K562 (cell line): ENCODE measurements around the gene GATA5. TPM values are rescaled to one million over a fixed set of nuclear protein-coding genes. Genes with fewer than 3 reads are reported as not detected.

ENCODE experiments used
- ARID1B ChIP-seq: fragments of 450-650 bp; IDR thresholded peaks from 2 replicates; pipeline ENCODE4 v1.6.1; 2016; ENCODE audit warnings: antibody characterized with exemption, mild to moderate bottlenecking, inconsistent platforms
- BRD4 ChIP-seq: fragments of 200-600 bp; sonication (generic); IDR thresholded peaks from 2 replicates; pipeline ENCODE4 v1.6.1; 2017; ENCODE audit warnings: inconsistent platforms
- CEBPZ ChIP-seq: fragments of 150-350 bp; IDR thresholded peaks from 2 replicates; pipeline ENCODE4 v1.6.1; 2014; ENCODE audit warnings: low read depth, mild to moderate bottlenecking, low read length, borderline replicate concordance
- L3MBTL2 ChIP-seq: fragments of 450-650 bp; IDR thresholded peaks from 2 replicates; pipeline ENCODE4 v1.6.1; 2016; ENCODE audit warnings: mild to moderate bottlenecking, moderate library complexity
- MAZ ChIP-seq, 2 experiments: fragments of 450-650 bp in 1 of 2; sonication (generic) in 1 of 2; formaldehyde crosslinking; IDR thresholded peaks in 1 of 2; conservative IDR thresholded peaks in 1 of 2; 2 replicates each; pipeline versions ENCODE4 v1.4.0 to v1.5.0; 2020; ENCODE audit warnings: mild to moderate bottlenecking in 1 of 2, missing genetic modification reagents in 1 of 2
- MYBL2 ChIP-seq, 2 experiments: fragments of 450-650 bp in 1 of 2; sonication (generic) in 1 of 2; formaldehyde crosslinking in 1 of 2; IDR thresholded peaks; 2 replicates each; pipeline versions ENCODE4 v1.6.1 to v1.8.1; 2017 to 2022; ENCODE audit warnings: borderline replicate concordance in 1 of 2, inconsistent platforms in 1 of 2, low read depth in 1 of 2, mild to moderate bottlenecking in 1 of 2, missing genetic modification reagents in 1 of 2, moderate library complexity in 1 of 2
- NBN ChIP-seq: fragments of 450-650 bp; IDR thresholded peaks from 2 replicates; pipeline ENCODE4 v1.6.1; 2016; ENCODE audit warnings: low read depth, mild to moderate bottlenecking
- PHB2 ChIP-seq: fragments of 450-650 bp; IDR thresholded peaks from 2 replicates; pipeline ENCODE4 v1.6.1; 2017; ENCODE audit warnings: low read depth
- RNF2 ChIP-seq: sonication (generic); IDR thresholded peaks from 2 replicates; pipeline ENCODE4 v1.6.1; 2016
- TBL1XR1 ChIP-seq, 2 experiments: IDR thresholded peaks; 2 replicates each; pipeline ENCODE4 v1.6.1; 2012; ENCODE audit warnings: improper control_type of control experiment in 2 of 2, low read length in 2 of 2, mild to moderate bottlenecking in 1 of 2
- TEAD1 ChIP-seq, 2 experiments: fragments of 450-650 bp in 1 of 2; sonication (generic) in 1 of 2; formaldehyde crosslinking; IDR thresholded peaks; 2 replicates each; pipeline versions ENCODE4 v1.4.0 to v1.8.0; 2020 to 2022; ENCODE audit warnings: mild to moderate bottlenecking in 2 of 2, missing genetic modification reagents in 1 of 2
- TOE1 ChIP-seq, 2 experiments: fragments of 450-650 bp in 1 of 2; sonication (generic) in 1 of 2; formaldehyde crosslinking in 1 of 2; IDR thresholded peaks; 2 replicates each; pipeline versions ENCODE4 v1.7.1 to v1.8.0; 2016 to 2022; ENCODE audit warnings: borderline replicate concordance in 2 of 2, mild to moderate bottlenecking in 2 of 2, antibody characterized with exemption in 1 of 2, inconsistent platforms in 1 of 2, low read depth in 1 of 2, missing genetic modification reagents in 1 of 2, moderate library complexity in 1 of 2
- ZFPM2 ChIP-seq: fragments of 250-450 bp; sonication (Bioruptor Pico); IDR thresholded peaks from 2 replicates; pipeline ENCODE4 v1.5.1; 2022; ENCODE audit warnings: mild to moderate bottlenecking
- ZNF561 ChIP-seq: fragments of 450-650 bp; formaldehyde crosslinking; conservative IDR thresholded peaks from 2 replicates; pipeline ENCODE4 v1.4.0; 2020; ENCODE audit warnings: mild to moderate bottlenecking, moderate library complexity
- ZNF699 ChIP-seq: fragments of 250-450 bp; sonication (Bioruptor Pico); IDR thresholded peaks from 2 replicates; pipeline ENCODE4 v1.8.0; 2021; ENCODE audit warnings: mild to moderate bottlenecking, moderate library complexity; ENCODE audit not compliant: insufficient replicate concordance
- ZNF75A ChIP-seq: fragments of 450-650 bp; formaldehyde crosslinking; IDR thresholded peaks from 2 replicates; pipeline ENCODE4 v1.4.0; 2020; ENCODE audit warnings: mild to moderate bottlenecking
- polyA plus RNA-seq, 8 experiments: library from polyadenylated mRNA; depleted of rRNA in 4 of 8; stranded (reverse) in 5 of 8; unstranded in 3 of 8; fragments of >200 nt; fragmentation: Nextera tagmentation in 2 of 8; fragmentation: Illumina TruSeq in 1 of 8; extraction: Ambion mirVana in 2 of 8; extraction: Trizol in 1 of 8; gene quantifications; 2 replicates each; pipeline versions ENCODE4 v1.2.1 to v1.2.3, GENCODE V29; 2011 to 2014; ENCODE audit warnings: inconsistent platforms in 1 of 8, missing spikeins in 1 of 8
- total RNA-seq, 7 experiments: library from RNA; depleted of rRNA in 6 of 7; stranded (reverse); fragments of >200 nt in 6 of 7; fragmentation: Illumina TruSeq in 2 of 7; extraction: Trizol in 2 of 7; gene quantifications; 2 replicates each; pipeline versions ENCODE4 v1.2.1 to v1.2.3, GENCODE V29; 2011 to 2021; ENCODE audit warnings: low replicate concordance in 1 of 7
- TF ChIP-seq, protein P1 (sequence below): fragments of 250-450 bp; sonication (Bioruptor Pico); IDR thresholded peaks from 2 replicates; pipeline ENCODE4 v1.5.0; 2021
- TF ChIP-seq, protein P2 (sequence below): sonication (generic); formaldehyde crosslinking; IDR thresholded peaks from 2 replicates; pipeline ENCODE4 v1.5.0; 2020; ENCODE audit warnings: missing genetic modification reagents

GATA5 gene
- total and polyA plus RNA-seq, 9 of the 15 experiments (the other 6 are each of a cell fraction or from before 2014, with no cell fraction given) = 0.09 to 0.57 (median 0.20) TPM; not detected in 3

DNA sequence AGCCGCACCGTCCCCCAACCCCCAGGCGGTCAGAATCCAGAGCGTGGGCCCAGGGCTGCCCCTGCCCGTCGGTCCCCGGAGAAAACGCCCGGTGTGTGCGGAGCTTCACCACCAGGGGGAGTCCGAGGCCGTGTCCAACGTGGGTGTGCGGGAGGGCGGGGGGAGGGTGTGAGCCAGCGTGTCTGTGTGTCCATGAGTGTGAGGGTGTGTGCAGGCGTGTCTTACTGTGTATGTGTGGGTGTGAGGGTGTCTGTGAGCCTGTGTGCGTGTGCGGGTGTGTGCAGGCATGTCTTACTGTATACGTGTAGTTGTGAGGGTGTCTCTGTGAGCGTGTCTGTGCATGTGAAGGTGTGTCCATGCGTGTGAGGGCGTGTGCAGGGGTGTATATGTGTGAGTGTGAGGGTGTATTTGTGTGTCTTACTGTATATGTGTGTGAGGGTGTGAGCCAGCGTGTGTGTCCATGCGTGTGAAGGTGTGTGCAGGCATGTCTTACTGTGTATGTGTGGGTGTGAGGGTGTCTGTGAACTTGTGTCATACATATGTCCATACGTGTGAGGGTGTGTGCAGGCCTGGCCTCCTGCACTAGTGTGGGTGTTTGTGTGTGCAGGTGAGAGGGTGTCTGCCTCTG is 24.6 kb upstream of the GATA5 start (continued):
- TF ChIP-seq MAZ (CRISPR knock-in tag; conservative IDR thresholded peaks at IDR 0.05 in 1 of 2, IDR thresholded peaks at IDR 0.05 in 1 of 2) = peak; percentile 88 to 94; a peak in 3 of 4 replicates
- TF ChIP-seq PHB2 = 0 out of 2 replicates have a peak, but pooled peaks have one; percentile 29
- peak; percentile 32 for TF ChIP-seq ARID1B
- TF ChIP-seq, protein P1, sequence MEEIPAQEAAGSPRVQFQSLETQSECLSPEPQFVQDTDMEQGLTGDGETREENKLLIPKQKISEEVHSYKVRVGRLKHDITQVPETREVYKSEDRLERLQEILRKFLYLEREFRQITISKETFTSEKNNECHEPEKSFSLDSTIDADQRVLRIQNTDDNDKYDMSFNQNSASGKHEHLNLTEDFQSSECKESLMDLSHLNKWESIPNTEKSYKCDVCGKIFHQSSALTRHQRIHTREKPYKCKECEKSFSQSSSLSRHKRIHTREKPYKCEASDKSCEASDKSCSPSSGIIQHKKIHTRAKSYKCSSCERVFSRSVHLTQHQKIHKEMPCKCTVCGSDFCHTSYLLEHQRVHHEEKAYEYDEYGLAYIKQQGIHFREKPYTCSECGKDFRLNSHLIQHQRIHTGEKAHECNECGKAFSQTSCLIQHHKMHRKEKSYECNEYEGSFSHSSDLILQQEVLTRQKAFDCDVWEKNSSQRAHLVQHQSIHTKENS (CRISPR knock-in tag) = no peak
- 0 out of 2 replicates have a peak, but pooled peaks have one; percentile 26 for TF ChIP-seq L3MBTL2
- no peak for TF ChIP-seq ZFPM2
- TF ChIP-seq ZNF75A (CRISPR knock-in tag) = 0 out of 2 replicates have a peak, but pooled peaks have one; percentile 4
- TF ChIP-seq RNF2 = no peak
- peak; percentile 44; the same call in 1 of the 2 replicates for TF ChIP-seq TOE1 (IDR thresholded peaks at IDR 0.05; ENCODE audit: borderline replicate concordance)
- TF ChIP-seq TOE1 (CRISPR knock-in tag; IDR thresholded peaks at IDR 0.05; ENCODE audit: borderline replicate concordance, low read depth) = no peak
- 0 out of 4 replicates have a peak, but pooled peaks of 1 of the 2 experiments have one; percentile 39 for TF ChIP-seq TEAD1 (CRISPR knock-in tag; IDR thresholded peaks at IDR 0.05)
- no peak for TF ChIP-seq TBL1XR1 (IDR thresholded peaks at IDR 0.05; ENCODE audit: low read length in 2 of 2)
- TF ChIP-seq, protein P2, sequence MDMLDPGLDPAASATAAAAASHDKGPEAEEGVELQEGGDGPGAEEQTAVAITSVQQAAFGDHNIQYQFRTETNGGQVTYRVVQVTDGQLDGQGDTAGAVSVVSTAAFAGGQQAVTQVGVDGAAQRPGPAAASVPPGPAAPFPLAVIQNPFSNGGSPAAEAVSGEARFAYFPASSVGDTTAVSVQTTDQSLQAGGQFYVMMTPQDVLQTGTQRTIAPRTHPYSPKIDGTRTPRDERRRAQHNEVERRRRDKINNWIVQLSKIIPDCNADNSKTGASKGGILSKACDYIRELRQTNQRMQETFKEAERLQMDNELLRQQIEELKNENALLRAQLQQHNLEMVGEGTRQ (CRISPR knock-in tag) = no peak
- no peak for TF ChIP-seq CEBPZ
- TF ChIP-seq MYBL2 (IDR thresholded peaks at IDR 0.05; ENCODE audit: low read depth) = no peak; the same call in 1 of the 2 replicates
- no peak for TF ChIP-seq MYBL2 (CRISPR knock-in tag; IDR thresholded peaks at IDR 0.05; ENCODE audit: borderline replicate concordance)
- TF ChIP-seq BRD4 = no peak
- no peak for TF ChIP-seq ZNF561 (CRISPR knock-in tag)
- peak; percentile 54; the same call in 1 of the 2 replicates for TF ChIP-seq NBN
- no peak for TF ChIP-seq ZNF699 (CRISPR knock-in tag)
